Activated naive CD4-positive, alpha-beta T cell (primary cell): ENCODE data around the gene PRELID2.
"Not testable (repeated sequence)": the region's sequence is repeated elsewhere in the genome, so short reads cannot be mapped to it uniquely, and the experiment has no call there.

Experiments used
- DNase-seq, 4 experiments: peaks; one replicate each; lab custom pipeline; 2025; lab: John Stamatoyannopoulos, UW

Gene PRELID2

GRCh38 chr5:145739843-145740242 lies 95.3 kb downstream of the PRELID2 start:
- no peak for DNase-seq

- no peak for DNase-seq
Observed at GRCh38 chr5:145738227-145738626, 96.9 kb downstream of the PRELID2 start.

GRCh38 chr5:145737578-145737977 lies 97.6 kb downstream of the PRELID2 start:
- DNase-seq: no peak

GRCh38 chr5:145729956-145730355 lies 105.2 kb downstream of the PRELID2 start:
- not testable (repeated sequence) for DNase-seq

- no peak for DNase-seq
Observed at GRCh38 chr5:145723516-145723915, 111.6 kb downstream of the PRELID2 start.

- no peak for DNase-seq
Observed at GRCh38 chr5:145718956-145719355, 116.2 kb downstream of the PRELID2 start.

- DNase-seq: no peak
Observed at GRCh38 chr5:145715412-145715811, 119.7 kb downstream of the PRELID2 start.

GRCh38 chr5:145712245-145712644 lies 122.9 kb downstream of the PRELID2 start:
- no peak for DNase-seq

GRCh38 chr5:145711417-145711816 lies 123.7 kb downstream of the PRELID2 start:
- no peak for DNase-seq
